ENCODE measurements around the gene CD96.

GRCh38 chr3:111571907-111572460, 30.0 kb downstream of the CD96 start:
- TF ChIP-seq POLR2A (IDR thresholded peaks at IDR 0.05; ENCODE audit: low read length) = no peak
- TF ChIP-seq GATA1 (IDR thresholded peaks at IDR 0.05; ENCODE audit: low read depth, low read length) = no peak
